HepG2 (cell line): ENCODE data around the gene YIPF3. TPM values are rescaled to one million over a fixed set of nuclear protein-coding genes. Genes with fewer than 3 reads are reported as not detected.

ENCODE experiments used
- AGO1 ChIP-seq: fragments of 200-400 bp; formaldehyde crosslinking; IDR thresholded peaks from 2 replicates; pipeline ENCODE4 v1.6.1; 2017; ENCODE audit warnings: mild to moderate bottlenecking, low read depth, low read length, moderate library complexity; ENCODE audit not compliant: poor library complexity, severe bottlenecking
- CEBPB ChIP-seq: IDR thresholded peaks from 2 replicates; pipeline ENCODE4 v1.6.1; 2011; ENCODE audit warnings: low read depth, low read length, improper control_type of control experiment, borderline replicate concordance
- FOXO1 ChIP-seq: sonication (generic); formaldehyde crosslinking; IDR thresholded peaks from 2 replicates; pipeline ENCODE4 v1.4.0; 2020; ENCODE audit warnings: missing genetic modification reagents
- HDAC2 ChIP-seq: sonication (generic); formaldehyde crosslinking; IDR thresholded peaks from 2 replicates; pipeline ENCODE4 v1.4.0; 2020; ENCODE audit warnings: missing genetic modification reagents
- HMG20A ChIP-seq: IDR thresholded peaks from 2 replicates; pipeline ENCODE4 v1.6.1; 2016; ENCODE audit warnings: borderline replicate concordance
- HNF1A ChIP-seq, 2 experiments: sonication (generic) in 1 of 2; formaldehyde crosslinking in 1 of 2; IDR thresholded peaks; 2 replicates each; pipeline versions ENCODE4 v1.4.0 to v1.6.1; 2016 to 2020; ENCODE audit warnings: borderline replicate concordance in 1 of 2, low read depth in 1 of 2, mild to moderate bottlenecking in 1 of 2, missing genetic modification reagents in 1 of 2
- ISL2 ChIP-seq: sonication (generic); formaldehyde crosslinking; IDR thresholded peaks from 2 replicates; pipeline ENCODE4 v1.5.0; 2020; ENCODE audit warnings: missing genetic modification reagents
- NR2F2 ChIP-seq: IDR thresholded peaks from 2 replicates; pipeline ENCODE4 v1.6.1; 2012; ENCODE audit warnings: low read depth, inconsistent platforms, borderline replicate concordance
- PBX3 ChIP-seq: sonication (generic); formaldehyde crosslinking; IDR thresholded peaks from 2 replicates; pipeline ENCODE4 v1.8.1; 2023; ENCODE audit warnings: missing genetic modification reagents, inconsistent platforms, borderline replicate concordance
- REST ChIP-seq, 2 experiments: IDR thresholded peaks; 2 replicates each; pipeline ENCODE4 v1.6.1; 2011 to 2012; ENCODE audit warnings: low read length in 2 of 2, borderline replicate concordance in 1 of 2, low read depth in 1 of 2, mild to moderate bottlenecking in 1 of 2, moderate library complexity in 1 of 2
- SRY ChIP-seq: sonication (generic); formaldehyde crosslinking; IDR thresholded peaks from 2 replicates; pipeline ENCODE4 v1.8.0; 2022; ENCODE audit warnings: mild to moderate bottlenecking, missing genetic modification reagents
- STAT5B ChIP-seq: sonication (generic); formaldehyde crosslinking; IDR thresholded peaks from 2 replicates; pipeline ENCODE4 v1.4.0; 2020; ENCODE audit warnings: missing genetic modification reagents
- ZFX ChIP-seq: sonication (generic); formaldehyde crosslinking; IDR thresholded peaks from 2 replicates; pipeline ENCODE4 v1.4.0; 2020; ENCODE audit warnings: mild to moderate bottlenecking, low read depth, missing genetic modification reagents, moderate library complexity
- ZFYVE20 ChIP-seq: sonication (generic); formaldehyde crosslinking; IDR thresholded peaks from 2 replicates; pipeline ENCODE4 v1.8.0; 2023; ENCODE audit warnings: low read depth, mild to moderate bottlenecking, moderate library complexity, missing genetic modification reagents, borderline replicate concordance
- ZNF674 ChIP-seq: sonication (generic); formaldehyde crosslinking; IDR thresholded peaks from 2 replicates; pipeline ENCODE4 v1.5.0; 2020; ENCODE audit warnings: low read depth, mild to moderate bottlenecking, missing genetic modification reagents
- ZNF878 ChIP-seq: sonication (generic); formaldehyde crosslinking; IDR thresholded peaks from 2 replicates; pipeline ENCODE4 v1.8.1; 2023; ENCODE audit warnings: mild to moderate bottlenecking, missing genetic modification reagents, moderate library complexity
- polyA plus RNA-seq, 8 experiments: library from polyadenylated mRNA; depleted of rRNA in 3 of 8; stranded (reverse) in 7 of 8; unstranded in 1 of 8; fragments of >200 nt; fragmentation: Illumina TruSeq in 4 of 8; extraction: Trizol in 4 of 8; gene quantifications; 2 replicates each; pipeline versions ENCODE4 v1.2.1 to v1.2.3, GENCODE V29; 2011 to 2016; ENCODE audit warnings: low read depth in 4 of 8, missing spikeins in 1 of 8, mixed read lengths in 1 of 8; ENCODE audit not compliant: insufficient read depth in 1 of 8
- total RNA-seq, 5 experiments: library from RNA; depleted of rRNA; stranded (reverse); fragments of >200 nt; fragmentation: Illumina TruSeq; extraction: Trizol; gene quantifications; 2 replicates each; pipeline ENCODE4 v1.2.3, GENCODE V29; 2016; ENCODE audit warnings: low read depth in 1 of 5
- TF ChIP-seq, protein P1 (sequence below): sonication (generic); formaldehyde crosslinking; IDR thresholded peaks from 2 replicates; pipeline ENCODE4 v1.4.0; 2020; ENCODE audit warnings: missing genetic modification reagents

The YIPF3 gene
- total and polyA plus RNA-seq, 2 of the 13 experiments (the other 11 are each of a cell fraction or from before 2014, with no cell fraction given), result 107 to 206 TPM

DNA sequence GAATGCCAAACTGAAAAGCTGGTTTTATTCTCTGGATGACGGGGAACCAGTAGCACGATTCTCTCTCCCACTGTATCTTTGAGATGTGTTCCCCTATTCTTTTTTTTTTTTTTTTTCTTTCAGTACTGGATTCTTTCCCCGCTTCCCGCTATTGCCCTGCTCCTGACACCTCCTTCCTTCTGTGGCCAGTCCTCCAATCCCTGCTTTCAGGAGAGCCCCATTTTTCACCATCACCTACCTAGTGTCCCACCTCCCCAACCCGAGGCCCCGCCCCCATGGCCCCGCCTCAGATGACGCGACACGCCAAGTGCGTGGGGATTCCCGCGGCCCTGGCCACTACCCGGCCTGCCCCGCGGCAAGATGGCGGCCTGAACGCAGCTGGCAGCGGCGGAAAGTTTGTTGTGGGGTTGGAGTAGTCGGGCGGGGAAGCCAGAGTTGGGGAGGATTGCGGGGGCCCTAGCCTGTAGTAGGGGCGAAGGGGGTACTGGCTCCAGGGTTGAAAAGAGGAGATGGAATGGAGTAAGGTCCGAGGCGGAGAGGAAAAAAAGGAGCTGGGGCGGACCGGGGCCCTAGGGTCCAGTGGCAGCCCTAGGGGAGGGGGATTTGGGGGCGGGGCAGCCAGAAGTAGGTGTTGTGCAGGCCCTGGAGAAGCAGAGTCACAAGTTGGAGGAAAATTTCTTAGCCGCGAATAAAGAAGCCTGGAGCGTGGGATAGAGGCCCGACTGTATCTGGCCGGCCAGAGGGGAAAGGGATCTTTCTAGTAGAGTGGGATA, 39.3 kb downstream of the YIPF3 start, which contains the start of gene TJAP1 (continued):
- TF ChIP-seq PBX3 (CRISPR knock-in tag) (no peak), HDAC2 (CRISPR knock-in tag) (peak; percentile 38; the same call in 1 of the 2 replicates), ISL2 (CRISPR knock-in tag) (no peak; the same call in none of the 2 replicates), ZFYVE20 (CRISPR knock-in tag) (no peak), CEBPB (no peak), STAT5B (no peak), HNF1A (IDR thresholded peaks at IDR 0.05; ENCODE audit: low read depth) (no peak), HNF1A (CRISPR knock-in tag; IDR thresholded peaks at IDR 0.05; ENCODE audit: borderline replicate concordance) (0 out of 2 replicates have a peak, but pooled peaks have one; percentile 39), SRY (CRISPR knock-in tag) (peak; percentile 94), REST (IDR thresholded peaks at IDR 0.05; ENCODE audit: borderline replicate concordance in 1 of 2, low read depth in 1 of 2, low read length in 2 of 2) (peak in 1 of 2 experiments; percentile 61; a peak in 1 of 4 replicates), ZNF674 (CRISPR knock-in tag) (no peak), ZNF878 (CRISPR knock-in tag) (peak; percentile 50; the same call in 1 of the 2 replicates), AGO1 (peak; percentile 67), FOXO1 (CRISPR knock-in tag) (no peak), NR2F2 (no peak), HMG20A (no peak), ZFX (CRISPR knock-in tag) (peak; percentile 95)
- TF ChIP-seq, protein P1, sequence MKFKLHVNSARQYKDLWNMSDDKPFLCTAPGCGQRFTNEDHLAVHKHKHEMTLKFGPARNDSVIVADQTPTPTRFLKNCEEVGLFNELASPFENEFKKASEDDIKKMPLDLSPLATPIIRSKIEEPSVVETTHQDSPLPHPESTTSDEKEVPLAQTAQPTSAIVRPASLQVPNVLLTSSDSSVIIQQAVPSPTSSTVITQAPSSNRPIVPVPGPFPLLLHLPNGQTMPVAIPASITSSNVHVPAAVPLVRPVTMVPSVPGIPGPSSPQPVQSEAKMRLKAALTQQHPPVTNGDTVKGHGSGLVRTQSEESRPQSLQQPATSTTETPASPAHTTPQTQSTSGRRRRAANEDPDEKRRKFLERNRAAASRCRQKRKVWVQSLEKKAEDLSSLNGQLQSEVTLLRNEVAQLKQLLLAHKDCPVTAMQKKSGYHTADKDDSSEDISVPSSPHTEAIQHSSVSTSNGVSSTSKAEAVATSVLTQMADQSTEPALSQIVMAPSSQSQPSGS (CRISPR knock-in tag), result peak; percentile 35; the same call in 1 of the 2 replicates
